HG03060 (cell line): Measurements from ENCODE around the gene LEFTY1.
"Not testable (repeated sequence)": the region's sequence is repeated elsewhere in the genome, so short reads cannot be mapped to it uniquely, and the experiment has no call there.

ENCODE experiments used
- ATAC-seq: cut with Tn5 transposase; IDR thresholded peaks from one replicate; pipeline ENCODE4 v1.9.1; 2021; ENCODE audit warnings: low read depth, moderate number of reproducible peaks; ENCODE audit not compliant: unreplicated experiment

The LEFTY1 gene

GRCh38 chr1:225851805-225852204, 37.1 kb downstream of the LEFTY1 start:
- ATAC-seq: peak; percentile 68

GRCh38 chr1:225850370-225850769, 38.6 kb downstream of the LEFTY1 start:
- no peak for ATAC-seq

GRCh38 chr1:225849925-225850324, 39.0 kb downstream of the LEFTY1 start:
- no peak for ATAC-seq

GRCh38 chr1:225848030-225848955, 40.7 kb downstream of the LEFTY1 start:
- ATAC-seq: peak; percentile 42

GRCh38 chr1:225847610-225848009, 41.3 kb downstream of the LEFTY1 start:
- ATAC-seq: no peak

- no peak for ATAC-seq
Observed at GRCh38 chr1:225846331-225847310, 42.3 kb downstream of the LEFTY1 start.

GRCh38 chr1:225845571-225846259, 43.2 kb downstream of the LEFTY1 start:
- ATAC-seq: no peak

- ATAC-seq: no peak
Observed at GRCh38 chr1:225845097-225845496, 43.8 kb downstream of the LEFTY1 start.

- ATAC-seq: no peak
Observed at GRCh38 chr1:225844236-225845061, 44.5 kb downstream of the LEFTY1 start.

GRCh38 chr1:225843426-225843795, 45.5 kb downstream of the LEFTY1 start:
- no peak for ATAC-seq

GRCh38 chr1:225842788-225843425, 46.0 kb downstream of the LEFTY1 start:
- ATAC-seq: no peak

GRCh38 chr1:225842074-225842473, 46.9 kb downstream of the LEFTY1 start:
- ATAC-seq: no peak

- ATAC-seq: no peak
Observed at GRCh38 chr1:225840713-225841112, 48.2 kb downstream of the LEFTY1 start.

GRCh38 chr1:225840223-225840610, 48.7 kb downstream of the LEFTY1 start:
- ATAC-seq: no peak

- ATAC-seq: no peak
Observed at GRCh38 chr1:225838793-225839192, 50.2 kb downstream of the LEFTY1 start.

GRCh38 chr1:225836296-225836695, 52.6 kb downstream of the LEFTY1 start:
- not testable (repeated sequence) for ATAC-seq
